NCI-H1694 (cell line): ENCODE data around the gene BFSP1.

Experiments used
- DNase-seq: peaks from one replicate; lab custom pipeline; 2025; lab: John Stamatoyannopoulos, UW

BFSP1 gene

DNA sequence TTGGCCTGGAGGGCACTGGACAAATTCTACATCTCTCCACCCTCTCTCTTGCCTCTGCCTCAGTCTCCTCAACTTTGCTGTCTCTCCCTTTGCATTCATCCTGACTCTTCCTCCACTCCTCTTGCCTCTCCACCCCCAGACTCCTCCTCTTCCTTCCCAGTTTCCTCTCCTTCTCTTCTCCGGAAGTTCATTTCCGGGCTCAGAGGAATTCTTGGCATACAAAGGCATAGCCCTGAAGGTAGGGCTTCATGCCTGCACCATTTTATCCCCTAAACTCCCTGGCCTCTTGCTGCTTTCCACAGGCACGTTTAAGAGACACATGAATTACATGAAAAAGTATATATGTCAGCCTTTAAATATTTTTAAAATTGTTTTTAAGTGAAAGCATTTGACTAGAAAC lies 10.6 kb downstream of the BFSP1 start:
- DNase-seq: no peak

DNA sequence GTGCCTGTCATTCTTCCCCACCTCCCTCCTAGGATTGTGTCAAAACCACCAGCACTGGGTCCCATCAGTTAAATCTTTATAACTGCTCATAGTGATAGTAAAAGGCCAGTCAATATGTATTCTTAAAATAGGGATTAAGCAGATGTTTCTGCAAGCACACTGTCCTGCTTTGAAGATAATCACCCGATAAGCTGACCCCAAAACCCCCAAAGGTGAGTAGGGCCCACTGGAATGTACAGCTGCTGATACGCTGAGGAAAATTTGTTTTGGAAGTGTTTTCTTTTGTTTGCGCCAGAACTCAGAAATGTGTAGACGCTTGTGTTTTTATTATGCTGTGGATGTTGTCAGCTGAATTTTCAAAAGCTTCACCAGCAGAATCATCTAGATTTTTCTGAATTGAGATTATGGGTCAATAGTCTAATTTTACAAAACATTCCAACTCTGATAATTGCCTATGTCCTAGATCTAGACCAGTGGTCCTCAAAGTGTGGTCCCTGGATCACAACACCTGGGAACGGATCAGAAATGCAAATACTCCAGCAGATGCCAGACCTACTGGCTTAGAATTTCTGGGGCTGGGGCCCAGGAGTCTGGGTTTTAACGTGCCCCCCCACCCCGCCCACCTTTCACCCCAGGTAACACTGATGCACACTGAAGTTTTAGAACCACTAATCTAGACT lies 11.4 kb downstream of the BFSP1 start:
- DNase-seq: no peak

GRCh38 chr20:17518339-17519052 lies 12.7 kb downstream of the BFSP1 start:
- DNase-seq: no peak

DNA sequence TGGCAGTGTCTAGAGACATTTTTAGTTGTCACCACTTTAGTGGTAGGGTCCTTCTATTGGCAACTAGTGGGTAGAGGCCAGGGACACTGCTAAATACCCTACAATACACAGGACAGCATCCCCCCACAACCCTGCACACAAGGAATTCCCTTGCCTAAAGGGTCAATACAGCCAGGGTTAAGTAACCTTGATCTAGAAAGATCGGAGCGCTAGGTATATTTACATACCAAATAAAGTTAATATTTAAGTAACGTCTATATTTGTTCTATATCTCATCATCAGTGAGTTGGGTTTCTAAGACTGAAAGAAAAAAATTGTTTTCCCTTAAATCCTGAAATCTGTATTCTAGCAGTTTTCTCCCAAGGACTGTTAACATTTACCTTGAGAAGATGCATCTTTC lies 16.1 kb downstream of the BFSP1 start:
- DNase-seq: no peak

DNA sequence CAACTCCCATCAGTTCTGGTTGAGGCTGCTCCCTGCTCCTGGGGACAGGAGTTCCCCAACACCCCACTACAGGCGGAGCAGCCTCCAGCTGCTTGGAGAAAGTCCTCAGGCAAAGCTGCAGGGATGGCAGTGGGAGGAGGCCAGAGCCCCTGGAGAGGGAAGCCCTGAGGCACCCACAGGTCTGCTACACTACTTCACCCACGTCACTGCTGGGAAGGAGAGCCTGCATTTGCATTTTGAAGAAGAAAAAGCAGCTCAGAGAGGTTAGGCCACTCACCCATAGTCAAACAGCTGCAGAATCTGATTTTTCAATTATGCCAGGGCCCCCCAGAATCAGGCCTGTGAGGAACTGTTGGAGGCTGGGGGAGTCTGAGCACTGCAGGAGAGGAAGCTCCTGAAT lies 17.2 kb downstream of the BFSP1 start:
- no peak for DNase-seq

DNA sequence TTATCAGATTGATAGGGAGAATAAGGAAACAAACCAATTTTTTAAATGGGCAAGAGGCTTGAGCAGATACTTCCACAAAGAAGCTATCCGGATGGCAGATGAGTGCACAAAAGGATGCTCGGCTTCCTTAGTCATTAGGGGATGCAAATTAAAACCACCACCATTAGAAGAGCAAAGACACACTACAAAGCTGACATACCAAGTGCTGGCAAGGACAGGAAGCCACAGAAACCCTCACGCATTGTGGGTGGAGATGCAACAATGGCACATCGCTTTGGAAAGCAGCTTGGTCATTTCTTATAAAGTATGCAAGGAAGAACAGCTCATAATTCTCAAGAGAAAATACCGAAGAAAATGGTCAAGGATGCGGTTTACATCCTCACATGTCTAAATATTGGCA lies 19.8 kb downstream of the BFSP1 start:
- DNase-seq: no peak

GRCh38 chr20:17510548-17510947 lies 20.6 kb downstream of the BFSP1 start:
- no peak for DNase-seq

- DNase-seq: no peak
Observed at GRCh38 chr20:17508756-17509155, 22.4 kb downstream of the BFSP1 start.

GRCh38 chr20:17507531-17507930 lies 23.6 kb downstream of the BFSP1 start:
- DNase-seq: no peak

DNA sequence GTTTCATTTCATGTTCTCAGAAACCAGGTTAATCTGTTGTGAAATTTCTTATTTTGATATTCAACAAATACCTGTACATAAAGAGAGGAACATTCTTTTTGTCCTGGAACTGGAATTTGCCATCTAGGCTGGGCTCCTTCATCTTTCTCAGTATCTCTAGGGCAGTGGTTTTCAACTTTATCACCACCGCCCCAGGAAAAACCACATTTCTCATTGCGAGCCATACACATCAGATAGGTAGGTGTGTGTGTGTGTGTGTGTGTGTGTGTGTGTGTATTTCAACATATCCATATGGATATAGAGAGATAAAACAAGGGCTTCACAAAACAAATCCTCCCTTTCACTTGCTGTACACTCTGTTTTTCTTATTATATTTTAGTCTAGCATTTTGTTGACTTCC lies 24.1 kb downstream of the BFSP1 start:
- DNase-seq: no peak

GRCh38 chr20:17505636-17506517 lies 25.3 kb downstream of the BFSP1 start:
- no peak for DNase-seq

GRCh38 chr20:17504898-17505635 lies 26.1 kb downstream of the BFSP1 start:
- DNase-seq: peak; percentile 38

- DNase-seq: no peak
Observed at GRCh38 chr20:17504066-17504897, 26.9 kb downstream of the BFSP1 start.

- no peak for DNase-seq
Observed at GRCh38 chr20:17503301-17504065, 27.7 kb downstream of the BFSP1 start.

GRCh38 chr20:17502105-17502504 lies 29.1 kb downstream of the BFSP1 start:
- no peak for DNase-seq

DNA sequence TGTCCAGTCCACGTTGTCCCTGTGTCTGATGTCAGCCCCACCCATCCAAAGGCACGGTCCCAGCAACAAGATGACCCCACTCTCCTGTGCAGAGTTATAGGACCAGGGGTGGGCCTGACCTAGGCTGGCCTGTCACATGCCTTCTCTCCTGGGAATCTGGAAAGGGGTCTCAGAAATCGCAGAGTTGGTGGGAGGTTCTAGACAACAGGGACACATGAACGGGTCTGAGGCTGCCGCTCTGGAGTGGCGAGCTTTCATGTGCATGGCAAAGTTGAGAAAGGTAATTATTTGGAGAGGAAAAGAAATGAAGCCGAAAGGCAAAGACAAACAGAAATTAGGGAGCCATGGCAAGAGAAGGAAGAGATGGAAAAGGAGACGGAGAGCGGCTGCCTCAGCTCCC lies 29.5 kb downstream of the BFSP1 start:
- DNase-seq: no peak

GRCh38 chr20:17500826-17501225 lies 30.4 kb downstream of the BFSP1 start:
- DNase-seq: no peak

DNA sequence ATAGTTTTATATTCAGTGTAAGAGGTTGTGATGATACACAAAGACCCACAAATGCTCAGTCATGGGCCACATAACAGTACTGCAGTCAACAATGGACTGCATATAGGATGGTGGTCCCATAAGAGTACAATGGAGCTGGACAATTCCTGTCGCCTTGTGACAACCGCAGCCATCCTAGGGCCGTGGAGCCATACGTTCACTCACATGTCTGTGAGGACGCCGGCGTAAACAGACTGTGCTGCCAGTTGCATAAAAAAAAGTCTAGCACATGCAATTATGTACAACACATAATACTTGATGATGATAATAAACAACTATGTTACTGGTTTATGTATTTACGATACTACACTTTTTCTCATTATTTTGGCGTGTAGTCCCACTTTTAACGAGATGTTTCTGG lies 30.9 kb downstream of the BFSP1 start:
- DNase-seq: no peak

- DNase-seq: no peak
Observed at GRCh38 chr20:17499041-17499440, 32.1 kb downstream of the BFSP1 start.

DNA sequence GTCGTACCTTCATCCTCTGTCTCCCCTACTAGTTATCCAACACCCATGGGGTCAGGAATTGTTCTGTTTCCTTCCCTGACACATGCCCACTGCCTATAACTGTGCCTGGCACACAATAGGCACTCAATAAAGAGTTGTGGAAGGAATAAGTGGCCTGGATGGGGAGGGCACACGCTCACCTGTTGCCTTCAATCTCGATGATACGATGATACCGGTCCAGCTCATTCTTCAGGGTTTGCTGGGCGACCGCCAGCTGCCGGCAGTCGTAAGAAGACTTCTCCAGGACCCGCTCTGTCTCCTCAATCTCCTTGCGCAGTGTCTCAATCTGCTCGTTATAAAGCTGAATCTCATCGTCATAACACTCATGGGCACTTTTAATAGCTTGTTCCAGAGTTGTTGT lies 32.5 kb downstream of the BFSP1 start:
- DNase-seq: no peak
